GM12878 (cell line): Measurements from ENCODE around the gene MAML2. TPM values are rescaled to one million over a fixed set of nuclear protein-coding genes. Genes with fewer than 3 reads are reported as not detected.

Experiments used
- ATAC-seq: fragments of 200-7000 bp; cut with Tn5 transposase; 3 replicates; pipeline ENCODE4 v1.9.1; 2020; ENCODE audit warnings: mild to moderate bottlenecking, moderate library complexity
- BruUV-seq: library from RNA; stranded (reverse); fragments of 400-500 nt; replicated peaks from 2 replicates; lab custom pipeline; 2021; lab: Mats Ljungman, UMichigan
- CTCF ChIA-PET: fragments of 300-600 bp; sonication (Branson Sonifier 250); formaldehyde crosslinking; extraction: SDS; loops from one replicate; lab custom pipeline; 2021; ENCODE audit warnings: inconsistent platforms; lab: Yijun Ruan, JAX
- POLR2A ChIA-PET: fragments of 350-600 bp; formaldehyde crosslinking; extraction: SDS; loops from one replicate; lab custom pipeline; 2021; ENCODE audit warnings: inconsistent platforms; lab: Charles Lee
- RAD21 ChIA-PET: fragments of 300-600 bp; sonication (Branson Sonifier 250); formaldehyde crosslinking; loops from one replicate; lab custom pipeline; 2023; ENCODE audit warnings: antibody characterized with exemption; ENCODE audit not compliant: unreplicated experiment; lab: Charles Lee
- SMC1A ChIA-PET: fragments of 300-600 bp; sonication (Branson Sonifier 250); formaldehyde crosslinking; loops from one replicate; lab custom pipeline; 2023; ENCODE audit not compliant: unreplicated experiment, uncharacterized antibody; lab: Charles Lee
- DNase-seq: peaks from one replicate; pipeline ENCODE4 v3.0.0-alpha.2; 2011; ENCODE audit warnings: low read depth, low spot score
- FAIRE-seq: peaks from 3 replicates; lab custom pipeline; 2011; peaks lifted over from hg19 to GRCh38; lab: Jason Lieb, UNC
- H2AFZ ChIP-seq: 2 replicates; pipeline ENCODE4 v1.6.0; 2011; ENCODE audit warnings: low read depth, low read length, control low read depth; ENCODE audit not compliant: control insufficient read depth
- H3K27ac ChIP-seq: 2 replicates; pipeline ENCODE4 v1.5.1; 2011; ENCODE audit warnings: control low read depth; ENCODE audit not compliant: control insufficient read depth, insufficient read depth
- H3K27me3 ChIP-seq, 2 experiments: replicated peaks in 1 of 2; 2 replicates each; pipeline versions ENCODE4 v1.6.0 to v1.6.1; 2011; ENCODE audit warnings: low read length in 1 of 2; ENCODE audit not compliant: control insufficient read depth in 2 of 2, insufficient read depth in 2 of 2
- H3K36me3 ChIP-seq, 2 experiments: 2 replicates each; pipeline ENCODE4 v1.5.1; 2011; ENCODE audit warnings: low read length in 1 of 2; ENCODE audit not compliant: control insufficient read depth in 2 of 2, insufficient read depth in 2 of 2
- H3K4me1 ChIP-seq: 2 replicates; pipeline ENCODE4 v1.6.1; 2011; ENCODE audit warnings: mild to moderate bottlenecking, low read length, moderate library complexity, mixed read lengths; ENCODE audit not compliant: control insufficient read depth, insufficient read depth
- H3K4me2 ChIP-seq: 2 replicates; pipeline ENCODE4 v1.6.0; 2011; ENCODE audit warnings: control low read depth; ENCODE audit not compliant: control insufficient read depth, insufficient read depth
- H3K4me3 ChIP-seq: fragments of 200-600 bp; sonication (generic); 2 replicates; pipeline ENCODE4 v1.5.1; 2016
- H3K79me2 ChIP-seq: 2 replicates; pipeline ENCODE4 v1.6.0; 2011; ENCODE audit warnings: low read length; ENCODE audit not compliant: control insufficient read depth, insufficient read depth
- H3K9ac ChIP-seq: 2 replicates; pipeline ENCODE4 v1.8.0; 2011; ENCODE audit warnings: low read length, control low read depth, mixed read lengths; ENCODE audit not compliant: control insufficient read depth, insufficient read depth
- H3K9me3 ChIP-seq: replicated peaks from 3 replicates; pipeline ENCODE4 v1.5.1; 2011; ENCODE audit warnings: mild to moderate bottlenecking, low read length; ENCODE audit not compliant: control insufficient read depth, insufficient read depth
- H4K20me1 ChIP-seq: 2 replicates; pipeline ENCODE4 v1.6.0; 2011; ENCODE audit not compliant: control insufficient read depth, insufficient read depth
- CBFB ChIP-seq: IDR thresholded peaks from 2 replicates; pipeline ENCODE4 v1.6.1; 2016; ENCODE audit warnings: antibody characterized with exemption, low read depth
- CUX1 ChIP-seq: IDR thresholded peaks from 2 replicates; pipeline ENCODE4 v1.6.1; 2012; ENCODE audit warnings: improper control_type of control experiment, low read depth, low read length; ENCODE audit not compliant: insufficient replicate concordance
- EP300 ChIP-seq, 2 experiments: fragments of 150-350 bp in 1 of 2; IDR thresholded peaks; 2 replicates each; pipeline ENCODE4 v1.6.1; 2011 to 2012; ENCODE audit warnings: low read depth in 2 of 2, low read length in 2 of 2, borderline replicate concordance in 1 of 2, improper control_type of control experiment in 1 of 2, inconsistent platforms in 1 of 2; ENCODE audit not compliant: control insufficient read depth in 1 of 2
- STAT1 ChIP-seq: fragments of 450-650 bp; conservative IDR thresholded peaks from 2 replicates; pipeline ENCODE4 v1.6.1; 2014; ENCODE audit warnings: antibody characterized with exemption, mild to moderate bottlenecking
- ZNF622 ChIP-seq: fragments of 450-650 bp; IDR thresholded peaks from 2 replicates; pipeline ENCODE4 v1.6.1; 2017; ENCODE audit warnings: mild to moderate bottlenecking, inconsistent platforms
- WGBS: methylation state at CpG from one replicate; pipeline ENCODE4 v1.1.6; 2016; ENCODE audit warnings: low lambda C conversion rate; ENCODE audit not compliant: insufficient replicate concordance, insufficient coverage; ENCODE audit errors: missing lambda C conversion rate; 5-methylcytosine and 5-hydroxymethylcytosine counted together
- in situ Hi-C: fragments of 300-500 bp; cut with MboI; formaldehyde crosslinking; loops from 9 replicates; pipeline ENCODE4 v1.14.3; 2018; ENCODE audit warnings: mixed read lengths
- intact Hi-C: fragments of 100-400 bp; cut with micrococcal nuclease; formaldehyde crosslinking; loops from one replicate; pipeline ENCODE4 v1.14.2; 2022; ENCODE audit not compliant: unreplicated experiment
- polyA plus RNA-seq, 11 experiments: library from polyadenylated mRNA; depleted of rRNA in 4 of 11; unstranded in 6 of 11; stranded (reverse) in 5 of 11; fragments of >200 nt; fragmentation: Nextera tagmentation in 4 of 11; fragmentation: Illumina TruSeq in 1 of 11; extraction: Ambion mirVana in 4 of 11; extraction: Trizol in 1 of 11; gene quantifications; 1 replicate in 1 of 11; 2 replicates in 10 of 11; pipeline versions ENCODE4 v1.2.1 to v1.2.3, GENCODE V29; 2011 to 2016; ENCODE audit warnings: inconsistent platforms in 2 of 11, missing spikeins in 2 of 11, low read depth in 1 of 11
- total RNA-seq, 4 experiments: library from RNA; depleted of rRNA in 3 of 4; stranded (reverse); fragments of >200 nt in 3 of 4; fragmentation: Illumina TruSeq in 1 of 4; extraction: Trizol in 1 of 4; gene quantifications; 2 replicates each; pipeline versions ENCODE4 v1.2.1 to v1.2.3, GENCODE V29; 2013 to 2021

The MAML2 gene
- total and polyA plus RNA-seq, 10 of the 15 experiments (the other 5 are each of a cell fraction or from before 2014, with no cell fraction given) = 2.5 to 15.1 (median 12.0) TPM

- ChIA-PET SMC1A (interaction anchor here (0.7 to 3.1 kb wide), 7 partner anchors 10 to 69 kb away, joined by 3 to 15 read pairs (median 3); no protein-coding TSS in a partner anchor), RAD21 (interaction anchor here (1.4 kb wide), 1 partner anchor 9 kb away, joined by 4 read pairs; no protein-coding TSS in a partner anchor), CTCF (interaction anchor here (1.9 kb wide), 1 partner anchor 10 kb away, joined by 5 read pairs; no protein-coding TSS in a partner anchor), POLR2A (no interaction called here)
- Histone ChIP-seq H3K79me2 (peaks cover 75% of the 10 kb centered on the region), H3K9me3 (no peaks in the 10 kb centered on the region), H4K20me1 (no peaks in the 10 kb centered on the region), H3K4me3 (no peak overlapping the region), H3K27ac (no peak overlapping the region), H3K9ac (no peak overlapping the region), H3K4me2 (no peak overlapping the region), H3K36me3 (peaks cover 0 to 3% of the 10 kb centered on the region in 2 experiments; a peak in 2 of 4 replicates), H3K27me3 (no peaks in the 10 kb centered on the region), H2AFZ (no peak overlapping the region), H3K4me1 (peaks cover 20% of the 10 kb centered on the region)
- in situ Hi-C loops (no loop called here), intact Hi-C loops (no loop called here)
- no peak for DNase-seq
- BruUV-seq = no TSS peak
- peak; percentile 78 for ATAC-seq
- WGBS = 42% methylated on average over 2 of the region's 2 CpGs
- no peak for FAIRE-seq
- TF ChIP-seq ZNF622 (no peak), CBFB (no peak), EP300 (IDR thresholded peaks at IDR 0.05; ENCODE audit: borderline replicate concordance in 1 of 2, control insufficient read depth in 1 of 2, low read depth in 2 of 2, low read length in 2 of 2) (no peak), STAT1 (no peak), CUX1 (no peak)
These were observed 25.0 kb downstream of the MAML2 start for GRCh38 chr11:96317985-96318384.
